Putamen (tissue), 1 donor: ENCODE data around the gene CAND2.

ENCODE experiments used
- DNase-seq: peaks from one replicate; pipeline ENCODE4 v3.0.0-alpha.2; 2016; ENCODE audit warnings: low spot score

Gene CAND2

DNA sequence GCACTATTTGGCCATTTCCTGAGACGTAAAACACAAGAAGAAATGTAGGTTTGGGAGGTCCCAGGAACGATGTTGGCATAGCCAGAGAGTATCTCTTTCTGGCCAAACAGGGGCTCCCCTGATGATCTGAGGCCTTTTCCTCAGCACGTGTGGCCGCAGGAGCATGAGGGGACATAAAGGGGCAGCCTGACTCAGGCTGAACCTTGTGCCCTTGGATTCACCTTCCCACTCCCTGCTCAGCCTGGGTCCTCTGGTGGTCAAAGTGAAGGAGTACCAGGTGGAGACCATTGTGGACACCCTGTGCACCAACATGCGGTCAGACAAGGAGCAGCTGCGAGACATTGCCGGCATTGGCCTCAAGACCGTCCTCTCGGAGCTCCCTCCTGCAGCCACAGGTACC is 10.6 kb downstream of the CAND2 start:
- no peak for DNase-seq

DNA sequence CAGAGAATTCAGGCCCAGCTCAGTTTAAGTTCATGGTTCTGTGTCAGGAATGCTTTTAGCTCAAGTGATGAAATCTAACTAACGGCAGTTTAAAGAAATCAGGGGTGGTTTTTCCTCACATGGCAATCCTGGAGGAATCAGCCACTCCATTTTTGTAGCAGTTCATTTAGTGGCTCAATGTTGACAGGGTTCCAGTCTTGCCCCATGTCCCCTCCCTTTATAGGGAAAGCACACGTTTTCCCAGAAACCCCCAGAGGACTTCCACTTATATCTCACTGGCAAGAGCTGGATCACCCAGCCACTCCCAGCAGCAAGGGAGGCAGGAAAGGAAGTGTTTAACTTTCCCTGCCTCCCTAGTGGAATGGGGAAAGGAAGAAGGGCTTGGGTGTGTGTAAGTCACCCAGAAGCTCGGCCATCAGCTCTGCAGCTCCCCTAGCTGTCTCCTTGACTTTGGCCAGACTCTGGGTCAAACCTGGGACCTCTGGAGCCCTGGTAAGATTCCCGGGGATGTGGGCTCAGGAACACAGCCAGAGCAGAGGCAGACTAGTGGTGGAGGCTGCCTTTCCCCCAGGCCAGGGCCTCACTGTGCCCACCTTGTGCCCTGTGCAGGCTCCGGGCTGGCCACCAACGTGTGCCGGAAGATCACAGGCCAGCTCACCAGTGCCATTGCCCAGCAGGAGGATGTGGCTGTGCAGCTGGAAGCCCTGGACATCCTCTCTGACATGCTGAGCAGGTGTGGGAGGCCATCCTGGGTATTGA is 11.3 kb downstream of the CAND2 start:
- DNase-seq: no peak

DNA sequence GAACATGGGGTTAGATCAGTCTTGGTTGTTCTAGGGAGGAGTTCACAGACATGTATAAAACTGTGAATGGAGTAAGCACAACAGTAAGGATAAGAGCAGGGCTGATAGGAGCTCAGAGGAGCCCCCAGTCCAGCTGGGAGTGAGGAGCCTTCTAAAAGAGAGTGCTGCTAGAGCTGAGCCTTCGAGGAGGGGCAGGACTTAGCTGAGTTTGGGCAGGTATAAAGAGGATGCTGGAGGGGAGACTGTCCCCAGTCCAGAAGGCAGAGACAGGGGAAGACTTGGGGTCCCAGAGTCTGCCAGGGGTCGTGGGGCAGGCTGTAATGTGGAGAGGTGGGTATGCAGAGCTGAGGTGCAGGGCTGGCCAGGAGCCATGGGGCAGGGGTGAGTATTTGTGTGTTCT is 12.1 kb downstream of the CAND2 start:
- DNase-seq: no peak

DNA sequence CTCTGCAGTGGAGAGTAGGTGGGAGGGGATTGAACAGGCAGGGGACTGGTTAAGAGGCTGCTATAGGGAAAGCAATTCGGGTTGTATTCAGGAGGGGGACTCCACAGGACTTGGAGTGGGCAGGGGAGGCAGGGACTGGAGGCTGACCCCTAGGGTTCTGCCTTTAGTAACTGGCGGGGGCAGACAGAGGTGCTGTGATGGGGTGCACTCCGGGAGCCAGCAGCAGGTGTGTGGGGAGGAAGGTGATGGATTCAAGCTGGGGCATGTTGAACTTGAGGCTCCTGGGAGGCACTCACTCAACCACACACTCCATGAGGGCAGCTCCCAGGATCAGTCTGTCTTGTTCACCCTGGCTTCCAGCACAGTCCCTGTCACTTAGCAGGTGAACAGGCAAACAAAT is 12.5 kb downstream of the CAND2 start:
- no peak for DNase-seq

DNA sequence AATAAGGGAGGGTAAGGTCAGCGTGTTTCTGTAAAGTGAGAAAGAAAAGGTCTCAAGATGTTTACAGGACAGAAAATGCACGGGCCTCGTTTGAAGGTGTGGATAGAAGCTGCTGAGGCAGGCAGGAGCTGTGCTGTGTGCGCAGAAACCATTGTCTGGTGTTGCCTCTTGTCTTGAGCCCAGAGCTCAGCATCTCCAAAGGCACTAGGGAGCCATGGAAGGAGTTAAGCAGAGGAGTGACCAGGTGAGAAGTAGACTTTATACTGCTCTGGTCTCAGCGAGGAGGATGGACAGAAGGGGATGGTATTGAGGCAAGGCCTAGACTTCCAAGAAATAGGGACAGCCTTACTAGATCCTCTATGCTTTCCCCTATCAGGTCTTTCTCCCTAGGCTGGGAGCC is 13.0 kb downstream of the CAND2 start:
- no peak for DNase-seq

DNA sequence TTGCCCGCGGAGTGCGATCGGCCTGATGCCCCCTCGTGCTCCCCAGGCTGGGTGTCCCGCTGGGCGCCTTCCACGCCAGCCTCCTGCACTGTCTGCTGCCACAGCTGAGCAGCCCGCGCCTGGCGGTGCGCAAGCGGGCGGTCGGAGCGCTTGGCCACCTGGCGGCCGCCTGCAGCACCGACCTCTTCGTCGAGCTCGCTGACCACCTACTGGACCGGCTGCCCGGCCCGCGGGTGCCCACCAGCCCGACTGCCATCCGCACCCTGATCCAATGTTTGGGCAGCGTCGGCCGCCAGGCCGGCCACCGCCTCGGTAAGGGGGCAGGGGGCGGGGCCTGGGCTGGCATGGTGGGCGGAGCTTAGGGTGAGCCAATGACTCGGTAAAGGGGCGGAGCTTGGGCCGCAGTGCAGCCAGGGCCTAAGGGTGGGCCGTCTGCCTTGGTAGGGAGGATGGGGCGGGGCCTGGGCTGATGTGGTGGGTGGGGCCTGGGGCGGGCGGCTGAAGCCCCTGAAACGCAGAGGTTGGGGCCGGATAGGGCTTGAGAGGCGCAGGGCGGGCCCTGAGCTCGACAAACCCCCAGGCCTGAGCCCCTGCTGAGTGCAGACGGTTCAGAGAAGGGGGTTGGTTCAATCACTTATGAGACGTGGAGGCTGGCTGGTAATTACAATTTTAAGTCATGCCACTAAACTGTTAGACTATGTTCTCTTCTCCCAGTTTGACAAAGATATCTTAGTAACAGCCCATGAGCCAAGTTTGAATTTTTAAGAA is 13.7 kb downstream of the CAND2 start:
- DNase-seq: peak; percentile 92

DNA sequence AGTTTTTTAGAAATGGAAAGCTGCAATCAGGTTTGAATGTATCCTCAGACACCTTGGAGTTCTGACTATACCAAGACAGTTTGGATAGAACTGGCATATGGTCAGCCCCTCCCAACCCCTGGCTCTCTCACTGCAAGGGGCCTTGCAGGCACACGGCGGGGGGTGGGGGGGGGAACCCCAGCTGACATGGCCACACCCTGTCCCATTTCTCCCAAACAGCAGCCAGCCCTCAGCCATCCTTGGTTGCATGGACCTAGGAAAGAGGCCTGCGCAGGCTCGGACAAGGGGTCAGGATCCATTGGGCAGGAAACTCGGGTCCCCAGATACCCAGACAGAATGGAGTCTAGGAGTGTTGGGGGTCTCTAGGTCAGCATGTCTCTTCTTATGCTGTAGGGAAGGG is 14.5 kb downstream of the CAND2 start:
- DNase-seq: no peak

DNA sequence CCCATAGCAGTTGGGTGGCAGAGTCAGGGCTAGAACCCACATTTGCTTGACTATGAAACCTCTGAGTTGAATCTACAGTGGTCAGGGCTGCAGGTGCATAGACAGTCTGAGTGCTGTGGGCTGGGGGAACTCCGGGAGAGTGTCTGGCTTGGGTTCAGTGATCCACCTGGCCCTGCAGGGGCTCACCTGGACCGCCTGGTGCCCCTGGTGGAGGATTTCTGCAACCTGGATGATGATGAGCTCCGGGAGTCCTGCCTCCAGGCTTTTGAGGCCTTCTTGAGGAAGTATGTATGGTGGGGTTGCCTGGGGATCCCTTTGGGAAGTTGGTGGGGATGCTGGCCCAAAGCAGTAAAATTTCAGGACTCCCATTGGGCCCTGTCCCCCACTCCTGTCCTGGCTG is 16.3 kb downstream of the CAND2 start:
- DNase-seq: no peak

DNA sequence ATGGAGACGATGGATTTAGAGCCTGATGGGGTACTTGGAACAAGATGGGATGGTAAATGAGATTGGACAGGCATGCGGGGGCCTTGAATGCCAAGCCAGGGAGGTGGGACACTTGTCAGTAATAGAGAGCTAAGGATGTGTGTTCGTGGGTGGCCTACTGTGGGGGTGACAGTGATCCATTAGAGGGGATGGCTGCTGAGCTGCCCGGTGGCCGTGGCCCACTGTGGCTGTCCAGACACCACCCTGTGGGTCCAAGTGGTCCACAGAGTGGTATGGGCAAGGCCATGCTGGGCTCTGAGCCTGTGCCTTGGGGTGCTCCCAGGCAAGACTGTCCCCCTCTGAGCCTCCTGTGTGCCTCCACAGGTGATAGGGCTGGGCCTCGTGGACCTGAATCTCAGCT is 17.5 kb downstream of the CAND2 start:
- no peak for DNase-seq

DNA sequence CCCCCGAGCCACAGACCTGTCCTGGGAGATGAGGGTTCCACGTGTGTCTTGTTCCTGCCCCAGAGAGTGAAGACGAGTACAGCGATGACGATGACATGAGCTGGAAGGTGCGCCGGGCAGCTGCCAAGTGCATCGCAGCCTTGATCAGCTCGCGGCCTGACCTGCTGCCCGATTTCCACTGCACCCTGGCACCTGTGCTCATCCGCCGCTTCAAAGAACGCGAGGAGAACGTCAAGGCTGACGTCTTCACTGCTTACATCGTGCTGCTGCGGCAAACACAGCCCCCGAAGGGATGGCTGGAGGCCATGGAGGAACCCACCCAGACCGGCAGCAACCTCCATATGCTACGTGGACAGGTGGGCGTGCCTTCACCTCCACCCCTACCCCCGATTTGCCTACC is 18.6 kb downstream of the CAND2 start:
- no peak for DNase-seq

DNA sequence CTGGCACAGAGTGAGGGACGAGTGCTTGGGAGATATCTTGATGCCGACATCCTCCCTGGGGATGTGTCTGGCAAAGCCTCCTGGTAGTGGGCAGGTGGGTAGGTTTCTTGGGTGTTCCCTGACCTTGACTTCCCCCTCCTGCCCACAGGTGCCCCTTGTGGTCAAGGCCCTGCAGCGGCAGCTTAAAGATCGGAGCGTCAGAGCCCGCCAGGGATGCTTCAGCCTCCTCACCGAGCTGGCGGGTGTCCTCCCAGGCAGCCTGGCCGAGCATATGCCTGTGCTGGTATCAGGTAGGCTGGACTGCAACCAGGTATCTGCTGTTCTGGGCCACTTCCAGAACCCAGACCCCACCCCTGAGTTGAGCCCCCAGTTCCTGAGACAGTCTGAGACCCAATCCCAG is 19.2 kb downstream of the CAND2 start:
- no peak for DNase-seq

DNA sequence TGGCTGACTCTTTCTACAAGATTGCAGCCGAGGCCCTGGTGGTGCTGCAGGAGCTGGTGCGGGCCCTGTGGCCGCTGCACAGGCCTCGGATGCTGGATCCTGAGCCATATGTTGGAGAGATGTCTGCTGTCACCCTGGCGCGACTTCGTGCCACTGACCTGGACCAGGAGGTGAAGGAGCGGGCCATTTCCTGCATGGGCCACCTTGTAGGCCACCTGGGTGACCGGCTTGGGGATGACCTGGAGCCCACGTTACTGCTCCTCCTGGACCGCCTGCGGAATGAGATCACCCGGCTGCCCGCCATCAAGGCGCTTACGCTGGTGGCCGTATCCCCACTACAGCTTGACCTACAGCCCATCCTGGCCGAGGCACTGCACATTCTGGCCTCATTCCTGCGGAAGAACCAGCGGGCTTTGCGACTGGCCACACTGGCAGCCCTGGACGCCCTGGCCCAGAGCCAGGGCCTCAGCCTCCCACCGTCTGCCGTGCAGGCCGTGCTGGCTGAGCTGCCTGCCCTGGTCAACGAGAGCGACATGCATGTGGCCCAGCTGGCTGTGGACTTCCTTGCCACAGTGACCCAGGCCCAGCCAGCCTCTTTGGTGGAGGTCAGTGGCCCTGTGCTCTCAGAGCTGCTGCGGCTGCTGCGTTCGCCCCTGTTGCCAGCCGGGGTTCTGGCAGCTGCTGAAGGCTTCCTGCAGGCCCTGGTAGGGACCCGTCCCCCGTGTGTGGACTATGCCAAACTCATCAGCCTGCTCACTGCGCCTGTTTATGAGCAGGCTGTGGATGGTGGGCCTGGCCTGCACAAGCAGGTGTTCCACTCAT is 20.3 kb downstream of the CAND2 start:
- no peak for DNase-seq

DNA sequence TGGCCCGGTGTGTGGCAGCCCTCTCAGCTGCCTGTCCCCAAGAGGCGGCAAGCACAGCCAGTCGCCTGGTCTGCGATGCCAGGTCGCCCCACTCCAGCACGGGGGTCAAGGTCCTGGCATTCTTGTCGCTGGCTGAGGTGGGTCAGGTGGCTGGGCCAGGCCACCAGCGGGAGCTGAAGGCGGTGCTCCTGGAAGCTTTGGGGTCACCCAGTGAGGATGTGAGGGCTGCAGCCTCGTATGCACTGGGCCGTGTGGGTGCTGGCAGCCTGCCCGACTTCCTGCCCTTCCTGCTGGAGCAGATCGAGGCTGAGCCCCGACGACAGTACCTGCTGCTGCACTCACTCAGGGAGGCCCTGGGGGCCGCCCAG is 20.8 kb downstream of the CAND2 start:
- DNase-seq: no peak

DNA sequence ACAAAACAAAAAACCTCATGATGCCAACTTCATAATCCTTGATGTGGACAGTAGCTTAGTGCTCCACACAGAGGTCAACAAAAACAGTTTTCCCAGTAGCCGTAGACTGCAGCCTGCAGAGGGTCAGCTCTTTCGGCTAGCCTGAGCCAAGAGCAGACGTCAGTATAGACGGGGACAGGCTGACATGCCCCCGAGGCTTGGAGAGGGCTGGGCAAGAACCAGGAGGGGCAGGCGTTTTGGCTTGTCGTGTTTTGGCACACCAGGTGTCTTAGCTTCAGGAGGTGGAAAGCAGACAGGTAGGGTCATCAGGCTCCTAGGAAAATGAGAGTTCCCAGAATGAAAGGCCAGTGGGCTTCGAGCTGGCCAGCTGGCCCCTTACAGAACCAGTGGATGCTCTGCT is 21.8 kb downstream of the CAND2 start:
- DNase-seq: no peak

DNA sequence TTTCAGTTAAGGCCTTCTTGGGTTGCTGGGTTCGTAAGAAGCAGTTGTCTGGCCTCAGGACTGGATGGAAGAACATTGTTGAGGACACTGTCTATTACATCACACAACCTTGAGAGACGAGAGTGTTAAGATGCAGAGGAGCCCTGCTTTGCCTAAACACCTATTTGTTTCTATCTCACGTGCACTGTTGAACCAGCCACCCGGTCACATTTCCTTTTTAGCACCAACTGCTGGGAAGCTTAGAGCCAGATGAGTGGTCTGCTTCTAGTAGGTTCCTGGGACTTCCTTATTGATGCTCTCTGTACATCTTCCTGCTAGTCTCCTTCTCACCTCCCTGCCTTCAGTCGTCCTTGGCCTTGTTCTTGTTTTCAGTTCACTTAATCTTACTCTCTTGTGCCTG is 22.3 kb downstream of the CAND2 start:
- DNase-seq: no peak

DNA sequence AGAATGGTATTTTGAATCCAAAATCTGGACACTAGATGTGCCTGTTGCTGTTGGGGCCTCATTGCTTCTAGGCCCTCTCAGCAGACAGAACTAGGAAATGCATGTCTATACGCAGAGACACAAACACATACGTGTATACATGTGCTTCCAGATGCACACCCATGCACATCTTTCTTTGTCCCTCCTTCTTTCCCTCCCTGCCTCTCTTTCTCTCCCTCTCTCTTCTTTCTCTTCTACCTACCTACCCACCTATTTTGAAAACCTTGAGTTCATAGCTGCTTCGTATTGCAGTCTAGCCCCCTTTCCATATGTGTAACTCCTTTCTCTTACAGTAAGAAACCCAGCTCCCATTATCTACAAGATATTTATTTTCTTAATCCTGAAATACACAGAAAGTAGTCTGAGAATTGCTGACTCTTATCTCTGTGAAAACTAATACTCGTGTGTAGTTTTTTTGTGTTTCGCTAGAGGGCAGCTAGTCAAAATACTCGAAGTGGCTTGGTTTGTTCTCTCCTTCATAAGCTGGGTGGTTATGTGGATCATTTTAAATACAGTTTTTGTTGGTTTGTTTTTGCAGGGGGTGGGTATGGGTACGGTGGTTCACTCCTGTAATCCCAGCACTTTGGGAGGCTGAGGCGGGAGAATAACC is 26.4 kb downstream of the CAND2 start:
- DNase-seq: no peak

DNA sequence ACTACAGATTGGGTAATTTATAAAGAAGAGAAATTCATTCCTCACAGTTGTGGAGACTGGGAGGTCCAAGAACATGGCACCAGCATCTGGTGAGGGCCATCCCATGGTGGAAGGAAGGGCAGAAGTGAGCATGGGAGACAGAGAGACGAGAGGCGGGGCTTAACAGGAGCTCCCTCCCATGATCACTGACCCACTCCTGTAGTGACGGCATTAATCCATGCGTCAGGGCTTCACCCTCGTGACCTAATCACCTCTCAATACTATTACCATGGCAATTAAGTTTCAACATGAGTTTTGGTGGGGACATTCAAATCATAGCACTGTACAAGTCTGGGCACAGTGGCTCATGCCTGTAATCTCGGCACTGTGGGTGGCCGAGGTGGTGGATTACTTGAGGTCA is 27.8 kb downstream of the CAND2 start:
- DNase-seq: no peak

DNA sequence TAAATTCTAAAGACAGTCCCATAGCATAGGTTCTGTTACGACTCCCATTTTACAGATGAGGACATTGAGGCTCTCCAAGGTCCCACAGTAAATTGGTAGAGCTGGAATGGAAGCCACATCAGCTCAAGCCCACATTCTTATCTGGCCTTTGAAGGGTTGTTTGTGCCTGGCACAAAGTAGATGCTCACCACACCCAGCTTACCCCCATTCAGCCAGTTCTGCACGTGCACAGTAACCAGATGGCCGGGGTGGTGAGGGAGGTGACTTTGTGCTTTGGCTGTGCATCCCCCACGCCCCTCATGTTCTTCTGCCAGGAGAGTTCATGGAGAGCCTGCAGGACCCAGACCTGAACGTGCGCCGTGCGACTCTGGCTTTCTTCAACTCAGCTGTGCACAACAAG is 28.7 kb downstream of the CAND2 start:
- no peak for DNase-seq

DNA sequence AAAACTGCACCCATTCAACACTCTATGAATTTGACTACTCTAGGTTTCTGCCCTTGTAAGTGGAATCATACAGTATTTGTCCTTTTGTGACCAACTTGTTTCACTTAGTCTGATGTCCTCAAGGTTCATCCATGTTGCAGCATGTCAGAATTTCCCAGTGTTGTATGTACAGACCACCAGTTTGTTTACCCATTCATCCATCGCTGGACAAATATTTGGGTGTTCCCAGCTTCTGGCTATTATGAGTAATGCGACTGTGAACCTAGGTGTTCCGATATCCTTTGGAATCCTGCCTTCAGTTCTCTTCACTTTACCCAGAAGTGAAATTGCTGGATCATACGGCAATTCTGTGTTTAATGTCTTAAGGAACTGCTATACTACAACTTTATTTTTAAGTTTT is 32.3 kb downstream of the CAND2 start:
- no peak for DNase-seq

DNA sequence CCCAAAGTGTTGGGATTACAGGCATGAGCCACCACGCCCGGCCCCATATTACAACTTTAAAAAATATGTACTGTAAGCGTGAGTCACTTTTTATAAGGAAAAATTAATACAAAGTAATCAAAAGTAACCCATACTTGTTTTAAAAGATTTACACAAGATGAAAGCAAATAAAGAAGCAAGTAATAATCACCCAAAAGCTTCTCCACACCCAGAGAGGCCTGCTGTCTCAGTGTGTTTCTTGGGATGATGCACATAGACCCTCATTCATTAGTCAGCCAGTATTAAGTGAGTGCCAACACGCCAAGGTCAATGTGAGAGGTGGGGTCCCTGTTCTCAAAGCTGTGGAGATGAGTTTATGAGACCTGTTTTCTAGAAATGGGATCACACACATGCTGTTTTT is 32.9 kb downstream of the CAND2 start:
- no peak for DNase-seq

DNA sequence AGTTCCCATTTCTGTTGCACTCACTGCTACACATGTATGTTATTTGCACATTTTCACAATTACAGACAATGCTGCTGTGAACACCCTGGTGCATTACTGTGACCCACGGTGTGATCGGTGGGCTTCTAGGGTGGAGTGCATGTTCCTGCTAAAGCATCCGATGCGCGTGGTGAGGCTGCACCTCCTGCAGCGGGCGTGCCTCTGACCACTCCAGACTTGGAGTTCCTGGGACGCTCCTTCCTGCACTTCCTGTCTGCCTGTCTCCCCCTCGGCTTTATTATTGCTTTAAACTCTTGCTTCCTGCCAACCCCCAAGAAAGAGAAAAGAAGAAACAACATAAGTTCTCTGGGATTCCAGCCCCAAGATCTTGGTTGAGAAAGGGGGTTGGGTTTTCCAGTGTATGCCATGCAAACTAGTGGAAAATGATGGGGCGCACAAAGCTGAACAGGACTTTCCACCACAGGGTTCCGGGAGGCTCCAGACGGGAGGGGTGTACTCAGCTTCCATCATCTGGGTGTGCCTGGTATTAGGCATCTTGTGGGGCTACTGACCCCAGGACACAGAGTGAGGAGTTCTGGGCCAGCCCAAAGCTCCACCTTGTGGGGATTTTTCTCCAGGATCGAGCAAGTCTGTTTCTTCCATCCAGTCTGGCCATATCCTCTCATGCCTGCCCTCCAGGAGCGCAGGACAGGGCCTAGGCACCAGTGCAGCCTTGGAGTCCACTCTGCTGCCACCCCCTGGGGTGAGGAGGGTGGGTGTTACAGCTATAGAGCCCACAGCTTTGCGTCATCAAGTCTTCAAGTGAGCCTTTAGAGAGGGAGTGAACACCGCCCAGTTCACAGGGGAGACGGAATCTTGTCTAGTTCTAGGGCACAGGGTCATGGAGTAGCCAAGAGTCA is 33.7 kb downstream of the CAND2 start:
- no peak for DNase-seq

DNA sequence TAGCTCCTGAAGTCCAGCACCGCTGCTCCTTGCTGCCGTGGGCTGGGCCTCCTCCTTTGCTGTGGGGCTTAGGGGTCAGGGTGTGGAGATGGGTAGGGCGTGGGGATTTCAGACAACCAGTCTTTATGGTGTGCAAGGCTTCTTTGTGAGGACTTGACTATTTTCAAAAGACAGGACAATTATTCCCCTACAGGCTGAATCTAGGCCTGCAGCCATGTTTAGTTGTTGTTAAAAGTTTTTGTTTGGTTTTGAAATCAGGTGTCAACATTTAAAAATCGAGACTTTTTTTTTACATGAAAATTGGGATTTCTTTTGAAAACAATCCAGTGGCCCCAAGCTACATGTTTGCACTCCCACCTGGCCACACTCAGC is 34.3 kb downstream of the CAND2 start:
- DNase-seq: no peak
